ENCODE results near the gene ASPSCR1. TPM values are rescaled to one million over a fixed set of nuclear protein-coding genes. Genes with fewer than 3 reads are reported as not detected.

Gene ASPSCR1
- total RNA-seq, 1 experiment from 2014 or later = 51.0 TPM

DNA sequence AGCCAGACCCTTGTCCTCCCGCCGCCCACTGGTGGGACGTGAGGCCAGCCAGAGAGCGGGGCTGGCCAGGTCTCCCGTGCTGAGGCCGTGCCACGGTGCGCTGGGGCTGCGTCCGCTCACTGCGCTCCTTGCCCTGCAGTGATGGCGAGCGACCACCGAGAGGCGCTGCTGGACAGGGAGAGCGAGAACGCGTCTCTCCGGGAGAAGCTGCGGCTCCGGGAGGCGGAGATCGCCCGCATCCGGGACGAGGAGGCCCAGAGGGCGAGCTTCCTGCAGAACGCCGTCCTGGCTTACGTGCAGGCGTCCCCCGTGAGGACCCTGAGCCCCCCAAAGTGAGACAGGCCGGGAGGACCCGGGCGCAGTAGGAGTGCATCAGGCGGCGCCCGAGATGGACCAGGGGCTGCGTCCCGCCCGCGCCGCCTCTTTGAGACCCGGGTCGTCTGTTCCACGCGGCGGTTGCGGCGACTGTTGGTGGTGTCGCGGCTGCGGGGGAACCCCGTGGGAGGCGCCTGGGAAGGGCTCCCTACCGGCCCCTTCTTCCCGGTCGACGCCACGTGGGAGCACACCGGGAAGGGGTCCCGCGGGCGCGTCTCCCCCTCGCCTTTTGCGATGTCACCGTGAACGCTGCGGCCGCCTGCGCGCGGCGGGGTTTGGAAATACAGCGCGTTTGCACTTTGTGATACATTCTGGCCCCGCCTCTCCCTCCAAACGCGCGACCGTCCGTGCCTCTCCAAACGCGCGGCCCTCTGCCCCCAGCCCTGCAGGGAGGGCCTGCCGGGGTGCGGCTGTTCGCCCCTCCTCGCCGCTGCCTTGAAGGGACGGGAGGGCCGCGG is 53.3 kb downstream of the ASPSCR1 start:
- Histone ChIP-seq H2AFZ (ENCODE audit: low read depth, low read length, poor library complexity, severe bottlenecking) (no peak overlapping the region), H3K9ac (ENCODE audit: low read length) (peak overlapping the region; percentile 73), H3K4me1 (ENCODE audit: control insufficient read depth in 1 of 2, insufficient read depth in 2 of 2, low read length in 2 of 2) (peaks cover 10 to 50% of the 10 kb centered on the region in 2 experiments; a peak in 3 of 4 replicates), H3K27me3 (ENCODE audit: insufficient read depth, low read length) (no peaks in the 10 kb centered on the region), H3K4me3 (replicated peaks in 1 of 2; ENCODE audit: low read depth in 1 of 2, low read length in 2 of 2) (peak overlapping the region; percentile 62 to 71), H3K79me2 (ENCODE audit: insufficient read depth, low read length) (peaks cover 14% of the 10 kb centered on the region; the same call in 1 of the 2 replicates), H3K36me3 (ENCODE audit: control insufficient read depth in 1 of 2, insufficient read depth in 2 of 2, low read length in 2 of 2) (peaks cover 0 to 7% of the 10 kb centered on the region in 2 experiments; a peak in 1 of 4 replicates), H4K20me1 (ENCODE audit: insufficient read depth) (no peaks in the 10 kb centered on the region), H3K27ac (ENCODE audit: low read depth, low read length) (peak overlapping the region; percentile 93), H3K9me3 (ENCODE audit: control insufficient read depth in 1 of 2, insufficient read depth in 1 of 2, low read depth in 1 of 2, low read length in 2 of 2) (no peaks in the 10 kb centered on the region), H3K9me2 (ENCODE audit: insufficient read depth) (no peaks in the 10 kb centered on the region), H3K4me2 (ENCODE audit: low read length) (peak overlapping the region; percentile 99)
- ATAC-seq (peak; percentile 63), DNase-seq (ENCODE audit: low read depth, low spot score) (peak; percentile 72)
- no TSS peak for BruUV-seq (replicated peaks)
- intact Hi-C loops (cut with micrococcal nuclease) = loop anchor here (1.0 to 10.0 kb wide), 6 partner anchors 7 to 384 kb away; partner anchors contain the start of genes HEXD, LRRC45 and OGFOD3
- RAD21 ChIA-PET (ENCODE audit: low non-redundant PET in 1 of 2, low total read pairs in 2 of 2, uncharacterized antibody in 2 of 2, unreplicated experiment in 2 of 2) = interaction anchor here (0.5 to 0.9 kb wide), 4 partner anchors 10 to 76 kb away, joined by 3 to 4 read pairs (median 3); no protein-coding TSS in a partner anchor
- POLR2A ChIA-PET = interaction anchor here (1.0 to 1.7 kb wide), 5 partner anchors 8 to 198 kb away, joined by 3 read pairs; partner anchors contain the start of genes CENPX, LRRC45 and SLC16A3
- CTCF ChIA-PET = interaction anchor here (0.6 to 3.0 kb wide), 28 partner anchors 9 to 748 kb away, joined by 3 to 39 read pairs (median 3); partner anchors contain the start of genes CENPX, FASN, LRRC45 and PYCR1
- TF ChIP-seq, protein P1, sequence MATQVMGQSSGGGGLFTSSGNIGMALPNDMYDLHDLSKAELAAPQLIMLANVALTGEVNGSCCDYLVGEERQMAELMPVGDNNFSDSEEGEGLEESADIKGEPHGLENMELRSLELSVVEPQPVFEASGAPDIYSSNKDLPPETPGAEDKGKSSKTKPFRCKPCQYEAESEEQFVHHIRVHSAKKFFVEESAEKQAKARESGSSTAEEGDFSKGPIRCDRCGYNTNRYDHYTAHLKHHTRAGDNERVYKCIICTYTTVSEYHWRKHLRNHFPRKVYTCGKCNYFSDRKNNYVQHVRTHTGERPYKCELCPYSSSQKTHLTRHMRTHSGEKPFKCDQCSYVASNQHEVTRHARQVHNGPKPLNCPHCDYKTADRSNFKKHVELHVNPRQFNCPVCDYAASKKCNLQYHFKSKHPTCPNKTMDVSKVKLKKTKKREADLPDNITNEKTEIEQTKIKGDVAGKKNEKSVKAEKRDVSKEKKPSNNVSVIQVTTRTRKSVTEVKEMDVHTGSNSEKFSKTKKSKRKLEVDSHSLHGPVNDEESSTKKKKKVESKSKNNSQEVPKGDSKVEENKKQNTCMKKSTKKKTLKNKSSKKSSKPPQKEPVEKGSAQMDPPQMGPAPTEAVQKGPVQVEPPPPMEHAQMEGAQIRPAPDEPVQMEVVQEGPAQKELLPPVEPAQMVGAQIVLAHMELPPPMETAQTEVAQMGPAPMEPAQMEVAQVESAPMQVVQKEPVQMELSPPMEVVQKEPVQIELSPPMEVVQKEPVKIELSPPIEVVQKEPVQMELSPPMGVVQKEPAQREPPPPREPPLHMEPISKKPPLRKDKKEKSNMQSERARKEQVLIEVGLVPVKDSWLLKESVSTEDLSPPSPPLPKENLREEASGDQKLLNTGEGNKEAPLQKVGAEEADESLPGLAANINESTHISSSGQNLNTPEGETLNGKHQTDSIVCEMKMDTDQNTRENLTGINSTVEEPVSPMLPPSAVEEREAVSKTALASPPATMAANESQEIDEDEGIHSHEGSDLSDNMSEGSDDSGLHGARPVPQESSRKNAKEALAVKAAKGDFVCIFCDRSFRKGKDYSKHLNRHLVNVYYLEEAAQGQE (IDR thresholded peaks at IDR 0.05; ENCODE audit: low read depth) = no peak
- TF ChIP-seq, protein P2, sequence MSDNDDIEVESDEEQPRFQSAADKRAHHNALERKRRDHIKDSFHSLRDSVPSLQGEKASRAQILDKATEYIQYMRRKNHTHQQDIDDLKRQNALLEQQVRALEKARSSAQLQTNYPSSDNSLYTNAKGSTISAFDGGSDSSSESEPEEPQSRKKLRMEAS (IDR thresholded peaks at IDR 0.05) = peak; percentile 51; the same call in 1 of the 2 replicates
- no peak for TF ChIP-seq SIN3A (IDR thresholded peaks at IDR 0.05; ENCODE audit: low read depth)
- TF ChIP-seq ZNF274 (IDR thresholded peaks at IDR 0.05; ENCODE audit: low read depth, low read length) = no peak
- TF ChIP-seq CEBPB (IDR thresholded peaks at IDR 0.05; ENCODE audit: low read depth) = no peak
- TF ChIP-seq ELF1 (IDR thresholded peaks at IDR 0.05; ENCODE audit: borderline replicate concordance, low read depth) = no peak
- no peak for TF ChIP-seq EGR1 (IDR thresholded peaks at IDR 0.05; ENCODE audit: low read depth)
- TF ChIP-seq, protein P3, sequence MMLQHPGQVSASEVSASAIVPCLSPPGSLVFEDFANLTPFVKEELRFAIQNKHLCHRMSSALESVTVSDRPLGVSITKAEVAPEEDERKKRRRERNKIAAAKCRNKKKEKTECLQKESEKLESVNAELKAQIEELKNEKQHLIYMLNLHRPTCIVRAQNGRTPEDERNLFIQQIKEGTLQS (IDR thresholded peaks at IDR 0.05) = no peak
- TF ChIP-seq POLR2A (IDR thresholded peaks at IDR 0.05; ENCODE audit: borderline replicate concordance, extremely low read depth, insufficient read depth, insufficient read length) = no peak
- TF ChIP-seq JUND (IDR thresholded peaks at IDR 0.05) = no peak
- no peak for TF ChIP-seq EZH2 (IDR thresholded peaks at IDR 0.05)
- no peak; the same call in 1 of the 2 replicates for TF ChIP-seq POLR2AphosphoS5 (IDR thresholded peaks at IDR 0.05; ENCODE audit: low read depth, low read length)
- TF ChIP-seq SP1 (IDR thresholded peaks at IDR 0.05; ENCODE audit: low read depth) = no peak
- TF ChIP-seq CBX3 (IDR thresholded peaks at IDR 0.05; ENCODE audit: low read depth) = no peak
- TF ChIP-seq RAD21 (IDR thresholded peaks at IDR 0.05; ENCODE audit: low read depth) = peak; percentile 99
- TF ChIP-seq, protein P4, sequence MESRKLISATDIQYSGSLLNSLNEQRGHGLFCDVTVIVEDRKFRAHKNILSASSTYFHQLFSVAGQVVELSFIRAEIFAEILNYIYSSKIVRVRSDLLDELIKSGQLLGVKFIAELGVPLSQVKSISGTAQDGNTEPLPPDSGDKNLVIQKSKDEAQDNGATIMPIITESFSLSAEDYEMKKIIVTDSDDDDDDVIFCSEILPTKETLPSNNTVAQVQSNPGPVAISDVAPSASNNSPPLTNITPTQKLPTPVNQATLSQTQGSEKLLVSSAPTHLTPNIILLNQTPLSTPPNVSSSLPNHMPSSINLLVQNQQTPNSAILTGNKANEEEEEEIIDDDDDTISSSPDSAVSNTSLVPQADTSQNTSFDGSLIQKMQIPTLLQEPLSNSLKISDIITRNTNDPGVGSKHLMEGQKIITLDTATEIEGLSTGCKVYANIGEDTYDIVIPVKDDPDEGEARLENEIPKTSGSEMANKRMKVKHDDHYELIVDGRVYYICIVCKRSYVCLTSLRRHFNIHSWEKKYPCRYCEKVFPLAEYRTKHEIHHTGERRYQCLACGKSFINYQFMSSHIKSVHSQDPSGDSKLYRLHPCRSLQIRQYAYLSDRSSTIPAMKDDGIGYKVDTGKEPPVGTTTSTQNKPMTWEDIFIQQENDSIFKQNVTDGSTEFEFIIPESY (IDR thresholded peaks at IDR 0.05; ENCODE audit: extremely low read depth, insufficient replicate concordance, low read length) = no peak
- TF ChIP-seq ZFX (IDR thresholded peaks at IDR 0.05) = peak; percentile 43; the same call in 1 of the 2 replicates
- TF ChIP-seq, protein P5, sequence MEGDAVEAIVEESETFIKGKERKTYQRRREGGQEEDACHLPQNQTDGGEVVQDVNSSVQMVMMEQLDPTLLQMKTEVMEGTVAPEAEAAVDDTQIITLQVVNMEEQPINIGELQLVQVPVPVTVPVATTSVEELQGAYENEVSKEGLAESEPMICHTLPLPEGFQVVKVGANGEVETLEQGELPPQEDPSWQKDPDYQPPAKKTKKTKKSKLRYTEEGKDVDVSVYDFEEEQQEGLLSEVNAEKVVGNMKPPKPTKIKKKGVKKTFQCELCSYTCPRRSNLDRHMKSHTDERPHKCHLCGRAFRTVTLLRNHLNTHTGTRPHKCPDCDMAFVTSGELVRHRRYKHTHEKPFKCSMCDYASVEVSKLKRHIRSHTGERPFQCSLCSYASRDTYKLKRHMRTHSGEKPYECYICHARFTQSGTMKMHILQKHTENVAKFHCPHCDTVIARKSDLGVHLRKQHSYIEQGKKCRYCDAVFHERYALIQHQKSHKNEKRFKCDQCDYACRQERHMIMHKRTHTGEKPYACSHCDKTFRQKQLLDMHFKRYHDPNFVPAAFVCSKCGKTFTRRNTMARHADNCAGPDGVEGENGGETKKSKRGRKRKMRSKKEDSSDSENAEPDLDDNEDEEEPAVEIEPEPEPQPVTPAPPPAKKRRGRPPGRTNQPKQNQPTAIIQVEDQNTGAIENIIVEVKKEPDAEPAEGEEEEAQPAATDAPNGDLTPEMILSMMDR (IDR thresholded peaks at IDR 0.05 in 2 of 3, conservative IDR thresholded peaks at IDR 0.05 in 1 of 3; ENCODE audit: borderline replicate concordance in 1 of 3, insufficient read depth in 1 of 3, low read depth in 2 of 3, low read length in 2 of 3) = peak; percentile 53 to 94 (median 76)

Data from HCT116 (cell line).